ENCODE measurements around the gene PHACTR1.

- no peak for TF ChIP-seq CTCF (IDR thresholded peaks at IDR 0.05; ENCODE audit: low read depth, low read length)
- no peak for TF ChIP-seq EZH2phosphoT487 (IDR thresholded peaks at IDR 0.05; ENCODE audit: low read depth)
Observed at GRCh38 chr6:13058051-13058450, 341.5 kb downstream of the PHACTR1 start.

Data from OCI-LY3 (cell line).